A549 (cell line): Measurements from ENCODE around the gene CALN1.

Experiments
- CTCF ChIP-seq: fragments of >200 bp; sonication (Bioruptor Twin); formaldehyde crosslinking; IDR thresholded peaks from 3 replicates; pipeline ENCODE4 v1.5.1; 2016
- EP300 ChIP-seq, 2 experiments: fragments of >200 bp; sonication (Bioruptor Twin); formaldehyde crosslinking; IDR thresholded peaks; 2 replicates in 1 of 2; 3 replicates in 1 of 2; pipeline ENCODE4 v1.6.1; 2016 to 2017
- FOSB ChIP-seq: fragments of 250-450 bp; sonication (Bioruptor Pico); IDR thresholded peaks from 2 replicates; pipeline ENCODE4 v1.5.0; 2020; ENCODE audit warnings: mild to moderate bottlenecking, moderate library complexity
- GATA3 ChIP-seq: IDR thresholded peaks from 2 replicates; pipeline ENCODE4 v1.6.1; 2012; ENCODE audit warnings: borderline replicate concordance
- KDM5A ChIP-seq: fragments of 200-600 bp; sonication (generic); IDR thresholded peaks from 2 replicates; pipeline ENCODE4 v1.6.1; 2016; ENCODE audit warnings: antibody characterized with exemption, mild to moderate bottlenecking
- MAX ChIP-seq: IDR thresholded peaks from 2 replicates; pipeline ENCODE4 v1.6.1; 2012
- MAZ ChIP-seq: fragments of 150-350 bp; IDR thresholded peaks from 2 replicates; pipeline ENCODE4 v1.6.1; 2014; ENCODE audit warnings: antibody characterized with exemption, low read depth, low read length, borderline replicate concordance
- POLR2A ChIP-seq: IDR thresholded peaks from 2 replicates; pipeline ENCODE4 v1.6.1; 2012; ENCODE audit warnings: mild to moderate bottlenecking, low read length
- RCOR1 ChIP-seq: fragments of 150-350 bp; IDR thresholded peaks from 2 replicates; pipeline ENCODE4 v1.6.1; 2014; ENCODE audit warnings: antibody characterized with exemption, low read length, low read depth
- RFX5 ChIP-seq: fragments of 450-650 bp; IDR thresholded peaks from 2 replicates; pipeline ENCODE4 v1.7.1; 2014; ENCODE audit warnings: antibody characterized with exemption, mild to moderate bottlenecking, moderate library complexity
- RNF2 ChIP-seq: fragments of 200-600 bp; sonication (generic); IDR thresholded peaks from 2 replicates; pipeline ENCODE4 v1.6.1; 2016; ENCODE audit warnings: low read depth, mild to moderate bottlenecking, antibody characterized with exemption, moderate library complexity, borderline replicate concordance
- SMC3 ChIP-seq: fragments of >200 bp; sonication (Bioruptor Twin); formaldehyde crosslinking; IDR thresholded peaks from 3 replicates; pipeline ENCODE4 v1.6.1; 2018; ENCODE audit warnings: inconsistent platforms
- USF2 ChIP-seq: fragments of 450-650 bp; IDR thresholded peaks from 2 replicates; pipeline ENCODE4 v1.6.1; 2014; ENCODE audit warnings: antibody characterized with exemption

GRCh38 chr7:72429316-72429715, 17.2 kb upstream of the CALN1 start:
- TF ChIP-seq CTCF (no peak), MAZ (no peak), RFX5 (no peak), POLR2A (no peak), MAX (no peak), FOSB (no peak), KDM5A (no peak), GATA3 (no peak), RNF2 (no peak), EP300 (IDR thresholded peaks at IDR 0.05) (no peak), USF2 (no peak), SMC3 (no peak), RCOR1 (no peak)
